SK-N-MC (cell line): ENCODE data around the gene JAKMIP1.
"Not testable (repeated sequence)": the region's sequence is repeated elsewhere in the genome, so short reads cannot be mapped to it uniquely, and the experiment has no call there.

ENCODE experiments used
- DNase-seq: peaks from one replicate; pipeline ENCODE4 v3.0.0-alpha.2; 2011; ENCODE audit warnings: low read depth, low spot score
- H3K27ac ChIP-seq: fragments of 200-600 bp; sonication (generic); 2 replicates; pipeline ENCODE4 v1.5.1; 2016; ENCODE audit warnings: mixed run types
- H3K36me3 ChIP-seq: fragments of 200-600 bp; sonication (generic); 2 replicates; pipeline ENCODE4 v1.6.1; 2017; ENCODE audit warnings: antibody characterized with exemption, low read length, mixed read lengths; ENCODE audit not compliant: insufficient read depth
- H3K4me3 ChIP-seq: fragments of 200-600 bp; sonication (generic); 2 replicates; pipeline ENCODE4 v1.5.1; 2016
- H3K9ac ChIP-seq: fragments of 200-600 bp; sonication (generic); 2 replicates; pipeline ENCODE4 v1.8.0; 2017; ENCODE audit warnings: mixed run types, mixed read lengths; ENCODE audit not compliant: insufficient read length
- H3K9me3 ChIP-seq: fragments of 200-600 bp; sonication (generic); 2 replicates; pipeline ENCODE4 v1.6.1; 2017; ENCODE audit warnings: low read depth, mild to moderate bottlenecking, antibody characterized with exemption, low read length, moderate library complexity, mixed read lengths
- EZH2 ChIP-seq: fragments of 200-600 bp; sonication (generic); IDR thresholded peaks from one replicate; pipeline ENCODE4 v1.6.1; 2017; ENCODE audit warnings: antibody characterized with exemption
- FOXP2 ChIP-seq: optimal IDR thresholded peaks from 2 replicates; pipeline ENCODE3; 2011; ENCODE audit warnings: mild to moderate bottlenecking, moderate library complexity; ENCODE audit not compliant: insufficient read depth; ENCODE audit errors: extremely low read length, control extremely low read depth
- POLR2AphosphoS5 ChIP-seq: IDR thresholded peaks from 2 replicates; pipeline ENCODE4 v1.6.1; 2012; ENCODE audit warnings: mild to moderate bottlenecking, low read depth, low read length, borderline replicate concordance

JAKMIP1 gene

DNA sequence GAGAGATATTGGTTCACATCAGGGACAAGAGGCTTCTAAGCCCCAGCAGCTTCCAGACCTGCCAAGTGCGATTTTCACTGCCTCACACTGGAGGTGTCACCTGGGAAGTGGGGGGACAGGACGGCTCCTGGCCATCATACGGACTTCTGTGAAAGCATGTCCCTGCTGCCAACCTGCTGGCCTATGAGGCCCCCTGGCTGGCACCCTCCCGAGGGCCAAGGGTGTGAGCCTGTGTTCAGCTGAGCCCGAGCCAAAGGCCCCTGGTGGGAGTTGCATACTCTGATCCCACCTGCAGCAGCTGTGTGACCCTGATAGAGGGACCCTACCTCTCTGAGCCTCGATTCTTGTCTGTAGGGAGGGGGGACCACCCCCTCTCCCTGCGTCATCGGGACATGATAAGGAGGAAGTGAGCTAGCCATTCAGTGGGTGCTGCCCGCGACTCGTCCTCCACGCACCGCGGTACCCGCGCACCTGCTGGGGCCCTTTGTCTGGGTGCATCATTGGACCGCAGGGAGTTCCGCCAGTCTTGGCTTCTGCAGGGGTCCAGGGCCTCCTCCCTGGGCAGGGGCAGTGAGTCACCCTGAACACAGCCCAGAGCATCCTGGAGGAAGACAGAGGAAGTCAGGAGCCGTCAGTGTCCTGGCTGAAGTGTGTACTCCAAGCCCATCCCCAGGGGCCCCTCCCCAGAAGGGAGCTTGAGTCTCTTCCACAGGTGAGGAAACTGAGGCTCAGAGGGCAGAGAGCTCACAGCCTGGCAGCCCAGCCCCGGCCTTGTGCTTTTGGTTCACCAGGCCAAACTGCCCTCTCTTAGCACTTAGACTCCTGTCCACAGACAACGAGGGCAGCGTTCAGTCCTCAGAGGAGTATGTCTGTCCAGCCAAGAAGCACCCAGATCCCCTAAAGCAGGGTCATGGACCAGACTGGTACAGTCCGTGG lies 206.2 kb downstream of the JAKMIP1 start:
- no peaks in the 10 kb centered on the region for H3K36me3 ChIP-seq
- no peak overlapping the region for H3K27ac ChIP-seq
- no peak overlapping the region for H3K9ac ChIP-seq
- H3K4me3 ChIP-seq: no peak overlapping the region
- TF ChIP-seq EZH2: no peak
- no peak for TF ChIP-seq FOXP2
- TF ChIP-seq POLR2AphosphoS5: no peak
- H3K9me3 ChIP-seq: no peaks in the 10 kb centered on the region
- no peak for DNase-seq

DNA sequence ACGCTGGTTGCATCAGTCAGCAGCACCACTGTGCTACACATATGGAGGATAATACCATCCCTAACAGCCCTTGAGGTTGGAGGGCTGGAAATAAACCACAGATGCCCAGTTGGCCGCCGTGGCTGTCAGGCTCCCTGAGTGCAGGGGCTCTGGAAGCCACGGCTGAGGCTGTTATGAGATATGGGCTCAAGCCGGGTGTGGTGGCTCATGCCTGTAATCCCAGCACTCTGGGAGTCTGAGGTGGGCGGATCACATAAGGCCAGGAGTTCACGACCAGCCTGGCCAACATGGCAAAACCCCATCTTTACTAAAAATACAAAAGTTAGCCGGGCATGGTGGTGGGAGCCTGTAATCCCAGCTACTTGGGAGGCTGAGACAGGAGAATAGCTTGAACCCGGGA lies 207.0 kb downstream of the JAKMIP1 start:
- DNase-seq, H3K36me3 ChIP-seq, H3K9ac ChIP-seq, H3K4me3 ChIP-seq, H3K27ac ChIP-seq, H3K9me3 ChIP-seq: not testable (repeated sequence)

DNA sequence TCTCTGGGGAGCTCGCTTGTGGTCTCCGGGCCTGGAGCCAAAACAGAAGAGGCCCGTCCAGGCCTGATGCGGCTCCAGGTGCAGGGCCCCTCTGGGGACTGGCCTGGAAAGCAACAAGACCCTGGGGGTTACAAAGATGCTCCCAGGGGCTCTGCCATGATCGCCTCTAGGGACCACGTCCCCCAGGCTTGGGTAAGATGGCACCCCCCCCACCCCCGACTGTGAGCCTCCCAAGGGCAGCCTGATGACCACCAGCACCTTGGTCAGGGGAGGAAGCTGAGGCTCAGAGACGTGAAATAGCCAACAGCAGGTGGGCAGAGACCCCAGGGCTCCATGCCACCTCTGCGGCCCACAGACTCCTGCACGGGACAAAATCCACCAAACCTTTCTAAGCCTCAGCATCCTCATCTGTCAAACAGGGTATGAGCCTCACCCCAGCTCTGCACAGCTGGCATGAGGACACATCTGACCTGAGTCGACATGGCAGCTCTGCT lies 207.5 kb downstream of the JAKMIP1 start:
- no peak for TF ChIP-seq FOXP2
- TF ChIP-seq EZH2: no peak
- TF ChIP-seq POLR2AphosphoS5: no peak
- Histone ChIP-seq H3K4me3 (no peak overlapping the region), H3K27ac (no peak overlapping the region), H3K9me3 (no peaks in the 10 kb centered on the region), H3K9ac (no peak overlapping the region), H3K36me3 (no peaks in the 10 kb centered on the region)
- DNase-seq: no peak

DNA sequence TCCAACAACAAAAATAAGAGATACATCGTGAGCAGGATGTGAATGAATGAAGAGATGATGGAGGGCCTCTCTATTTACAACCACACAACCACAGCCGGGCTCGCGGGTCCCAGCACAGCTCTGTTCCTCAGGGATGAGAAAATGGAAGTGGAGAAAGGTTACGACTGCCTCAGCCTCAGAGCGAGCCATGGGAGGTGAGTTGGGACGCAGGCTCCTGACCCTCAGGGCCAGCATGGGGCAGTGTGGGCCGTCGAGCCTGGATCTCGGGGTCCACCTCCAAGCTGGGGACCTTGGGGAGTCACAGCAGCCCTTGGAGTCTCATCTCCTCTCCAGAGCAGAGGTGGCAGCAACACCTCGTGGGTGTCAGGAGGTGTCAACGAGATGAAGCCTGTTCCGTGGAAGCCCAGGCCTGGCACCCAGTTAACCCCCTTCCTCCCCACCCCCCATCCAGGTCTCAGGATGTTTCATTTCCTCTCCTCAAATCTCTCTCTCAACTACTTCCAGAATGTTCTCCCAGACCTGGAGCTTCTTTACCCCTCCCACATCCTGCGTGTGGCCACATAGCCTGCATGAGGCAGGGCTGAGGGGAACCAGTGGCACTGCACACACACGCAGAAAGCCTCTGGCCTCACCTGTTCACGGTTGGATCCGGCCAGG lies 208.1 kb downstream of the JAKMIP1 start:
- H3K27ac ChIP-seq: no peak overlapping the region
- TF ChIP-seq POLR2AphosphoS5 (no peak), FOXP2 (no peak), EZH2 (no peak)
- no peak overlapping the region for H3K4me3 ChIP-seq
- no peak overlapping the region for H3K9ac ChIP-seq
- H3K36me3 ChIP-seq: no peaks in the 10 kb centered on the region
- no peak for DNase-seq
- no peaks in the 10 kb centered on the region for H3K9me3 ChIP-seq

- TF ChIP-seq POLR2AphosphoS5 (no peak), EZH2 (no peak), FOXP2 (no peak)
- Histone ChIP-seq H3K36me3 (no peaks in the 10 kb centered on the region), H3K9me3 (no peaks in the 10 kb centered on the region), H3K27ac (no peak overlapping the region), H3K4me3 (no peak overlapping the region), H3K9ac (no peak overlapping the region)
- DNase-seq: no peak
Observed at GRCh38 chr4:5991405-5991804, 208.9 kb downstream of the JAKMIP1 start.

- Histone ChIP-seq H3K9ac (no peak overlapping the region), H3K27ac (no peak overlapping the region), H3K9me3 (no peaks in the 10 kb centered on the region), H3K4me3 (no peak overlapping the region), H3K36me3 (no peaks in the 10 kb centered on the region)
- no peak for DNase-seq
- no peak for TF ChIP-seq FOXP2
- no peak for TF ChIP-seq EZH2
- no peak for TF ChIP-seq POLR2AphosphoS5
Observed at GRCh38 chr4:5990446-5991160, 209.7 kb downstream of the JAKMIP1 start.

- DNase-seq: no peak
- TF ChIP-seq FOXP2 (no peak), POLR2AphosphoS5 (no peak), EZH2 (no peak)
- H3K4me3 ChIP-seq: no peak overlapping the region
Observed at GRCh38 chr4:5989236-5990225, 210.8 kb downstream of the JAKMIP1 start.

More at GRCh38 chr4:5989236-5990225, 210.8 kb downstream of the JAKMIP1 start:
- Histone ChIP-seq H3K9me3 (no peaks in the 10 kb centered on the region), H3K9ac (no peak overlapping the region), H3K27ac (no peak overlapping the region), H3K36me3 (no peaks in the 10 kb centered on the region)
